HG03196 (cell line): Measurements from ENCODE around the gene TPSB2.
"Not testable (repeated sequence)": the region's sequence is repeated elsewhere in the genome, so short reads cannot be mapped to it uniquely, and the experiment has no call there.

ENCODE experiments used
- ATAC-seq: cut with Tn5 transposase; IDR thresholded peaks from one replicate; pipeline ENCODE4 v1.9.1; 2021; ENCODE audit not compliant: unreplicated experiment

Gene TPSB2

DNA sequence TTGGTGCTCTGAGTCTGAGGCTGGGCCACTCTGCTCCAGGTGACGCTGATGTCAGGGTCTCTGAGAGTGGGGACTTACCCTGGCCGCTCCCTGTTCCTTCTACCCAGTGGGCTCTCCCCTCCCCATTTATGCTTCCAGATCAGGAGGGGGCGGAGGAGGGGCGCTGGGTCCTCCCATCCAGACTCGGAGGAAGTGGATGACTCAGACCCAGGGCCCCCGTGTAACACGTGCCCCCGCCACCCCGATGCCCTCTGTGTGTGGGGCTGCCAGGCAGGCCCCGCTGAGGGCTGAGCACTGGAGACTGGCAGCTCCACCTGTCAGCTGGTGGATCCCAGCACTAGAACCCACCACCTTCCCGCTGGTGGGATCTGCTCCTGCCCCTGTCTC, at the start of gene TPSB2:
Gene TPSB2 (minus strand): TSS at position 101 of the 387 bp plus-strand sequence. CDS start 233 bp downstream, outside the sequence.
- not testable (repeated sequence) for ATAC-seq

DNA sequence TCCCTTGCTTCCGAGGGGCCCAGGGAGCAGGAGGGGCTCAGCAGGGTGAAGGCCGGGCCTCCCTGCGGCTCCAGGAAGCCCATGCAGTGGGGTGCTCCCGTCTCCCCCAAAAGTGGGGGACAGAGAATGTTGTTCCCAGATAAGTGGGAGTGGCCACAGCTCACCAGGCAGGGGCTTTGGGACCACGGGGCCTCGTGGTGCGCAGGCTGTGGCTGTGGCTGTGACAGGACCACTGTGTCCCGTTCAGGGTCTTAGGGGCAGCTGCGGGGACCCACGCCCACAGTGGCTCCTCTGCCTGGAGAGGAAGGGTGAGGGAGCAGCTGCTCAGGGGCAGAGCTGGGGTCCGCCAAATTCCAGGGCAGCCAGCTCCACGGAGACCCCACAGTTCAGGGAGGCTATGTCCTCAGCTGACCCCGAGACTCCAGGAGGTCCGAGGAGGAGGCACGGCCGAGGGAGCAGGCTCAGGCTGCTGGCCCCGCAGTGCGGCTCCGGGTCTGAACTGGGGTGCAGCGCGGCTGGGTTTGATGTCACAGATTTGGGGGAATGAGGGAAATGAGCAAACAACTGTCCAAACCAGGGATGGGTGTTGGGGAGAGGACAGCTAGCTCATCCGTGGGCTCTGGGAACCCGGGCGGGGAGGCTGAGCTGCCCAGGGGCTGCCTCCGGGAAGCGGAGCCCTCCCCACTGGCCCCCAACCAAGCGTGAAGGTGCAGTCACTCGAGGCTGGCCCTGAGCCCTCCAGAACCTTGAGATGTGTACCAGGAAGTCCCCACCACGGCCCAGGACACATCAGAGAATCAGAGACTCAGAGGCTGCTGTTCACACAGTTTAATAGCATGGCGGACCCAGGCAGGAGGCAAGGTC, 49.3 kb upstream of the TPSB2 start:
- no peak for ATAC-seq

DNA sequence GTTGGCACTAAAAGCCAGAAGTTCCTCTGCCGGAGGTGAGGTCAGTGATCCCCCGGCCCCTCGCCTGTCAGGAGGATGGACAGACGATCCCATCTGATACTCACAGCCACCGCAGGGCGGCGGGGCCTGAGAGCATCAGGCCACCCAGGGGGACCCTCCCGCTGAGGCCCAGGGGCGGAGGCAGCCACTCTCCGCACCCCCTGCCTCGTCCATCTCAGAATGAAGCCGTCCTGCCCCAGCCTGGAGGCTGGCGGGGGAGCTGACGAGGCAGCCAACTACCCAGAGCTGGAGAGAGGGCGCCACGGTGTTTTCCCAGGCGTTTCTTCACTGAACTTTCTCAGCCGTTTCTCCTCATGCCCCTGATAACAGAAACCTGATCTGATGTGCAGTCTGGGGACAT, 48.5 kb upstream of the TPSB2 start:
- no peak for ATAC-seq

DNA sequence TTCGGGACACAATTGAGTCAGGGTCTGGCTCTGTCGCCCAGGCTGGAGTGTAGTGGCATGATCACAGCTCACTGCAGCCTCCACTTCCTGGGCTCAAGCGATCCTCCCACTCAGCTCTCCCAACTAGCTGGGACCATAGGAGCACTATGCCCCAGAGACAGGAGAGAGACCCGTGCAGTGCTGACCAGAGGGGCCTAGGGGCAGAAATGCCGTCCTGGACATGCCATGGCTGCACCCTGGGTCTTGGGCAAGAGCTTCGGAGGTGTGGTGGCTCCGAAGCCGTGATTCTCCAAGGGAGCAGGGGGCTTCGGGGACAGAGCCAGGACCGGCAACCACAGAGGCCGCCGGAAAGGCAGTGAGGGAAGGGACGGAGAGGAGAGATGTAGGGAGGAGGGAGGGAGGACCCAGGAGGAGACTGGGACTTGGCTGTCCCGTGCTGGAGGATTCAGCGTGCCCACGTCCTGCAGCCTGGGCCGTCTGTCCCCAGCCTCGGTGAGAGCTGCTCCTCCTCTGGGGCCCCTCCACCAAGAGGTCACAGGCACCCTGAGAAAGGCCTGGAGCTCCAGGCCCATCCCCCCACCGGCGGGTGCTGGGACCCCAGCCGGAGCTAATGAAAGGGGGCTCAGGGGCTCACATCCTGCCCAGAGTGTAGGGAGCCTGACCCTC, 47.8 kb upstream of the TPSB2 start:
- ATAC-seq: no peak

DNA sequence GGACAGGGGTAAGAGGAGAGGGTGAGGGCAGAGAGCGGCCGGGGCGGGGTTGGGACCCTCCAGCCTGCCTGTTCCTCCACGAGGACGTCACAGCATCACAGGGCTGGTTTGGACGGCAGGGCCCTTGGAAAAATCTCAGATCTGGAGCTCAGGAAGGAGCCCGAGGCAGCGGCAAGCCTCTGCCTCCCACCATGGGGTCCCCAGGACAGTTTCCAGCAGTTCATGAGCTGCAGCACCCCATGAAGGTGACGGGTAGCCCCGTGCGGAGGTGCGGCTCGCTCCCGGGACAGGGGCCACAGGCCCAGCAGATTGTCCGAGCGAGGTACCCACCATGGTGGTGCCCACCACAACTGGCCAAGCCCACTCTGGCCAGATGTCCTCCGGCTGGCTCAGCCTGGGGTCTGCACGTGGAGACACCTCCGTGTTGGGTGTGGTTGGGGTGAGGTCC, 47.2 kb upstream of the TPSB2 start:
- no peak for ATAC-seq

DNA sequence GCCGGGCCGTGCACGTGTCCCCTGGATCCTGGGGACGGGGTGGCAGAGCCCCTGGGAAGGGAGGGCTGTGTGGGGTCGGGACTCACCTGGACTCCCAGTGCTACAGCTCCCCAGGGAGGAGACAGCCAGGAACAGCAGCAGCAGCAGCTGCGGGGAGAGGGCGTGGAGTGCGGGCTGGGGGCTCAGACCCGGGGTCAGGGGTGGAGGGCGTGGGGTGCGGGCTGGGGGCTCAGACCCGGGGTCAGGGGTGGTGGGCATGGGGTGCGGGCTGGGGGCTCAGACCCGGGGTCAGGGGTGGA, 46.5 kb upstream of the TPSB2 start:
- no peak for ATAC-seq

DNA sequence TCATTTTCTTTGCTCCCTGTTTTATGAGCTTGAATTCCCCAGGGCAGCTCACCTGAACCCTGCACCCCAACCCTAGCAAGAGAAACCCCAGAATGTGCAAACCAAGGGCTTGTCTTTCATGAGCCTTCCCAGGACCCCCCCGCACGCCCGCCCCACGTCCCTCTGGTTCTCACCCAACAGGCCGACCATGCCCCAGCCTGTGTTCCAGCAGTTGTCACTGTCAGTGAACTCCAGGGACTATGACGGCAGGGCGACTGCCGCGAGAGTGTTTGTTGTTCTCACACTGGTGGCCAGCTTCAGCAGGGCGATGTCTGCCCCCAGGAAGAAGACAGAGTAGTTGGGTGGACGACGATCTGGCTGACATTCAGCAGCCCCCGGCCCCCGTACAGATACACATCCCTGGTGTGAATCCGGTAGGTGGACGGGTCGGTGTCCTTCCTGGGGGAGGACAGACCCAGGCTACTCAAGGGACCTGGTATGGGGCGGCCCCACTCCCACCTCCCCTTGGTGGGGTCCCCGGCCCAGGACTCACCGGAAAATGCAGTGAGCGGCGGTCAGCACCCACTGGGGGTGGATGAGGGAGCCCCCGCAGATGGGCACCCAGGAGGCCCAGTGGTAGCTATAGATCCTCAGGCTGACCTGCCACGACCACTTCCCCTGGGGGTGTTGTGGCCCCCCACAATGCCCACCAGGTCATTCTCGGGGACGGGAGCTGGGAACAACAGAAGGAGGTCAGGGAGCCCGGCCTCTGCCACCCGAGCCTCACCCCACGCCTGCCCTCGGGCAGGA, 46.0 kb upstream of the TPSB2 start:
- ATAC-seq: no peak

DNA sequence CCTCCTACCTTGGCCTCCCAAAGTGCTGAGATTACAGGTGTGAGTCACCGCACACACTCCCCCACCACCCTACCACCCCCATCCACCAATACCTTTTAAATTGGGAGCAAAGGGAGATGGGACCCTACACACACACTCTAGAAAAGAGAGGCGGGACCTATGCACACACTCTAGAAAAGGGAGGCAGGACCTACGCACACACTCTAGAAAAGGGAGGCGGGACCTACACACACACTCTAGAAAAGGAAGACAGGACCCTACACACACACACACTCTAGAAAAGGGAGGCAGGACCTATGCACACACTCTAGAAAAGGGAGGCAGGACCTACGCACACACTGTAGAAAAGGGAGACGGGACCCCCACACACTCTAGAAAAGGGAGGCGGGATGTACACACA, 44.8 kb upstream of the TPSB2 start:
- no peak for ATAC-seq

DNA sequence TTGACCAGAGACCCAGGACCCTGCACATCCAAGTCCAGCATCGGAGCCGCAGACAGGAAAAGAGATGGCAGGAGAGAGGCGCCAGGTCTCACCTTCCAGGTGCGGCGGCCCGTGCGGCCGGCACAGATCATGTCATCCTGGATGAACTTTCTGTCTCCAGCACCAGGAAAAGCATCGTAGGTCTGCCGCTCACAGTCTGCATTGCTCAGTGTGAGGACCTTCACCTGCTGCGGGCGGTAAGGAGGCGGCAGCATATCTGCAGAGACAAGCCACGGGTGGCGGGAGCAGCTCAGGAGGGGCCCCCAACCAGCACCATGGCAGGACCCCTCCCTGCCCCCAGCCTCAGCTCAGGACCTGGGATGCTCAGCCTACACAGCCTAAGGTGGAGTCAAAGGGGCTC, 43.8 kb upstream of the TPSB2 start:
- no peak for ATAC-seq

DNA sequence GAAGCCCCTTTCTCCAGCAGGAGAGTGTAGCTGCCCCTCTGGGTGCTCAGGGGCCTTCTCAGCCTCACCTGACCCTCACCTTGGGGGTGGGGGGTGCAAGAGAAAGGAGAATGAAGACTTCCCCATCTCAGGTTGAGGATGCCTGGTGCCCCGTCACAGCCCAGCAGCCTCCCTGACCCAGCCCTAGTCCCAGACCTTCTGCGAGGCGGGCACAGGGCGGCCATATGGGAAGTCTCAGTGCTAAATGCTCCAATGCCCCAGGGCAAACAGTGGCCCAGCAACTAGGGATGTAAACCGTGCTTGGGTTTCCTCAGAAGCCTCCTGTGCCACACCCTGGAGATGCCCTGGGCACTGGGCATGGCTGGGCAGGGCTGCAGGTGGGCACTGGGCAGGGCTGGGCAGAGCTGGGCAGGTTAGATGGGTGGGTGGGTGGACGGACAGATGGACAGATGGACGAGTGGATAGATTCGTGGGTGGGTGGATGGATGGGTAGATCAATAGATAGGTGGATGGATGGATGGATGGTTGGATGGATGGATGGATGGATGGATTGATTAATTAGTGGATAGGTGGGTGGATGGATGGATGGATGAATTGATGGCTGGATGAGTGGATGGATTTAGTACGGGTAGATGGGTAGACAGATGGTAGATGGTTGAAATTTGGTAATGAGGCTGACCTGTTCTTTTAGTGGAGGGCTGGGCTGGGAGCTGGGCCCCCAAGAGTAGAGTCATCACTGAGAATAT, 42.6 kb upstream of the TPSB2 start:
- no peak for ATAC-seq

DNA sequence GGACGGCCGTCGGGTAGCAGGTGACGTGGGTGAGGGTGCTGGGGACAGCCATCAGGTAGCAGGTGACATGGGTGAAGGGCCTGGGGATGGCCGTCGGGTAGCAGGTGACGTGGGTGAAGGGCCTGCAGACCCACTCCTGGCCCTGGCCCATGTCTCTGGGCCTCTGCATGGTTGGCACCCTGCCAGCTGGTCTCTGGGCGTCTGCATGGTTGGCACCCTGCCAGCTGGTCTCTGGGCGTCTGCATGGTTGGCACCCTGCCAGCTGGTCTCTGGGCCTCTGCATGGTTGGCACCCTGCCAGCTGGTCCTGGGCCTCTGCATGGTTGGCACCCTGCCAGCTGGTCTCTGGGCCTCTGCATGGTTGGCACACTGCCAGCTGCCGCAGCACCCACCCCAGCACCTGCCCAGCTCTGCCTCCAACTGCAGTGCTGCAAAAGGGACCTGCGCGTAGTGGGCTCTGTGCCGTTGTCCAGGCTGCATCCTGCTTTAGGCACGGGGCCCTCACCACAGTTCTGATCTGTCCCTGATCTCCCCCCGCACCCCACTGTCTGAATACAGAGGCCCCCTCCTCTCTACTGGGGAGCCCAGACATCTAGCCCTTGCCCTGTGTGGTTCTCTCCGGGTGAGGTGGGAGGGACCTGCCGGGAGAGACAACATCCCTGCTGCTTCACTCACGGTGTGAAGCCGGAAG, 41.9 kb upstream of the TPSB2 start:
- not testable (repeated sequence) for ATAC-seq

DNA sequence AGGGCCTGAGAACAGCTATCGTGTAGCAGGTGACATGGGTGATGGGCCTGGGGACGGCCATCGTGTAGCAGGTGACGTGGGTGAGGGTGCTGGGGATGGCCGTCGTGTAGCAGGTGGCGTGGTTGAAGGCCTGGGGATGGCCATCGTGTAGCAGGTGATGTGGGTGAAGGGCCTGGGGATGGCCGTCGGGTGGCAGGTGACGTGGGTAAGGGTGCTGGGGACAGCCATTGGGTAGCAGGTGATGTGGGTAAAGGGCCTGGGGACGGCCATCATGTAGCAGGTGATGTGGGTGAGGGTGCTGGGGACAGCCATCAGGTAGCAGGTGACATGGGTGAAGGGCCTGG, 41.4 kb upstream of the TPSB2 start:
- ATAC-seq: no peak

DNA sequence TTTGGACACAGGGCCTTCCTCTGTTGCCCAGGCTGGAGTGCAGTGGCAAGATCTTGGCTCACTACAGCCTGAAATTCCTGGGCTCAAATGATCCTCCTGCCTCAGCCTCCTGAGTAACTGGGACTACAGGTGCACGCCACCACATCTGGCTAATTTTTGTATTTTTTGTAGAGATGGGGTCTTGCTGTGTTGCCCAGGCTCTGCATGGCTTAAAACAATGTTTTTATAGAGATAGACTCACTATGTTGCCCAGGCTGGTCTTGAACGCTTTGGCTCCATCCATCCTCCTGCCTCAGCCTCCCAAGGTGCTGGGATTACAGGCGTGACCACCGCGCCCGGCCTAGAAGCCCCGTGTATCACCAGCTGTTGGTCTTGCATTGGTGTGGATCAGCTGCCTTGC, 39.4 kb upstream of the TPSB2 start:
- not testable (repeated sequence) for ATAC-seq

DNA sequence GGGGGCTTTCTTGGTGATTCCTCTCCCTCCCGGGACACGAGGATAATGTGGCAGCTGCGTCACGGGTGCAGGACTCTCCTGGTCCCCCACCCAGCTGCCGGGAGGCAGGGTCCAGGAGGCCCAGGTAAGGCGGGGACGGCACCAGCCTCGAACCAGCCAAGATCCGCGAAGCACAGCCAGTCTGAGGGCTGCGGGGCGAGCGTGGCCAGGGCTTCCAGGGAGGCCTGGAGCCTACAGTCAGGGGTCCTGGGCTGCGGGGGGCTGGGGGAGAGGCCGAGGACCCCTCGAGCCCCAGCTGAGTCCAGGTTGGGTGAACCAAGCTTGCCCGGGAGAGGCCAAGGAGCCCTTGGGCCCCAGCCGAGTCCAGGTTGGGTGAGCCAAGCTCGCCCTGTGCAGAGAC, 35.8 kb upstream of the TPSB2 start:
- no peak for ATAC-seq

DNA sequence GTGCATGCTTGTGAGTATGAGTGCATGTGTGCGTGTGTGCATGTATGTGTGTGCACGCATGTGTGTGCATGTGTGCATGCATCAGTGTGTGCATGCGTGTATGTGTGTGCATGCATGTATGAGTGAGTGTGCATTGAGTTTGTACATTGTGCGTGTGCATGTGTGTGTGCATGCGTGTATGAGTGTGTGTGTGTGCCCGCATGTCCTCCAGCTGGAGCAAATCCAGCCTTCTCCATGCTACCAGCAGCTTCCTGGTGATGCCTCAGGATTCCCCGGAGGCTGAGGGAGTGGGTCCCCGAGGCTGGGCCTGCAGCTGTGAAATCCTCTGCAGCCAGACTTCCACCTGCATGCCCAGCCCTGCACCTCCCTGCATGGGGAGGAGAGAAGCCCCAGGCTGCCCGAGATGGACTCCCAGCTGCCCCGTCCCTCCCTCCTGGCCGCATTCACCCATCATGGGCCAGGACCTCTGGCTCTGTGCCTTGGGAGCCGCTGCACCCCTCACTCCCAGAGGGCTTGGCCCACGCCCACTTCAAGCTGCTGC, 35.2 kb upstream of the TPSB2 start:
- no peak for ATAC-seq

DNA sequence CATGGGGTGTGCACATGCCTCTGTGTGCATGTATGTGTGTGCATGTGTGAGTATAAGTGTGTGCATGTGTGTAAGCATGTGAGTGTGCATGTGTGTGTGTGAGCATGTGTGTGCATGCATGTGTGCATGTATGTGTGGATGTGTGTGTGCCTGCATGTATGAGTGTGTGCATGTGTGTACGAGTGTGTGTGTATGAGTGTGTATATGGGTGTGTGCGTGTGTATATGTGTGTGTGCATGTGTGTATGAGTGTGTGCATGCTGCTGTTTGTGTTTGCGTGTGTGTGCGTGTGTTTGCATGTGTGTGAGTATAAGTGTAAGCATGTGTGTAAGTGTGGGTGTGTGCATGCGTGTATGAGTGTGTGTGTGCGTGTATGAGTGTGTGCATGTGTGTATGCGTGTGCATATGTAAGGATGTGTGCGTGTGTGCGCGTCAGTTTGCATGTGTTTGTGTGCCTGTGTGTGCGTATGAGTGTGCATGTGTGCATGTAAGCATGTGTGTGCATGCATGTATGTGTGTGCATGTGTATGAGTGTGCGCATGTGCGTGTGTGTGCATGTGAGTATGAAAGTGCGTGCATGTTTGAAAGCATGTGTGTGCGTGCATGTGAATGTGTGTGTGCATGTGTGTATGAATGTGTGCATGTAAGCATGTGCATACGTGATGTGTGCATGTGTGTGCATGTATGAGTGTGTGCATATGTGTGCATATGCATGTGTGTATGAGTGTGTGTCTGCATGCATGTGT, 34.5 kb upstream of the TPSB2 start:
- no peak for ATAC-seq

DNA sequence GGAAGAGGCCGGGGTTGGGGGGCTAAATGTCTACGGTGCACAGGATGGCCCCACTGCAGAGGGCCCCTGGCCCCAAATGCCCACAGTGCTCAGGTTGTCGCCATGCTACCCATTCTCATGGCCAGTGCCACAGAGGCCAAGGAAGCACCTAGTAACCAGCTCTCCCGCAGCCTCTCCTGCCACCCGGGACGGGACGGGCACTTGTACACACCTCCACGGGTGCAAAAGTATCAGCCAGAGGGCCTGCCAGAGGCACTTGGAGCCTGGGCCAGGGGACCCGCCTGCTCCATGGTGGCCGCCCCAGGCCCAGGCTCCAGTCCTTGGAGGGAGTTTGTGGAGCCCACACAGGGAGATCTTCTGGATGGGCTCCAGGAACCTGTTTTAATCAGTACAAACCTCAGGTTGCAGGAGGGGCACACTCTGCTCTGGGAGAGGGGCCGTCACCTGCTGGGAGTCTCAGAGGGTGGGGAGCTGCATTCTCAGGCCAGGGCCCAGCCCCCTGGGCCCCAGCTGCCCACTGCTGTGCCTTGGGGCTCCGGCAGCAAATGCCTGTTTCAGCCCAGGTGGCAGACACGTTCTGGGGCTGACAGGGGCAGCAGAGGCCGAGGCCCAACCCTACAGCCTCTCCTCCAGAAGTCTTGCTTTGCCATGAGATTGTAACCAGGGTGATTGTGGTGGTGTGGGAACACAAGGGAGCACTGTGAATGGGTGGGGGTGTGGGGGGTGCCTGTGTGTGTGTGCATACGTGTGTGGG, 33.8 kb upstream of the TPSB2 start:
- no peak for ATAC-seq

DNA sequence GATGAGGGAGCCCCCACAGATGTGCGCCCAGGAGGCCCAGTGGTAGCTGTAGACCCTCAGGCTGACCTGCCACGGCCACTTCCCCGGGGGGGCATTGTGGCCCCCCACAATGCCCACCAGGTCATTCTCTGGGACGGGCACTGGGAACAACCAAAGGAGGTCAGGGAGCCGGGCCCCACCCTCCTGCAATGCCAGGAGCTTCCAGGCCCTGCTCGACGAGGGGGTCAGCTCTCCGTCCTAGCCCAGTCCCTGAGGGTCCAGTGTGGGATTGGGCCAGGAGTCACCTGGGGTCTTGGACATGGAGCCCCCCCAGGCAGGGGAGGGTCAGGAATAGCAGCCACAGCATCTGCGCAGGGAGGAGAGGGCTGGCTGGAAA, 32.9 kb upstream of the TPSB2 start:
- ATAC-seq: no peak

DNA sequence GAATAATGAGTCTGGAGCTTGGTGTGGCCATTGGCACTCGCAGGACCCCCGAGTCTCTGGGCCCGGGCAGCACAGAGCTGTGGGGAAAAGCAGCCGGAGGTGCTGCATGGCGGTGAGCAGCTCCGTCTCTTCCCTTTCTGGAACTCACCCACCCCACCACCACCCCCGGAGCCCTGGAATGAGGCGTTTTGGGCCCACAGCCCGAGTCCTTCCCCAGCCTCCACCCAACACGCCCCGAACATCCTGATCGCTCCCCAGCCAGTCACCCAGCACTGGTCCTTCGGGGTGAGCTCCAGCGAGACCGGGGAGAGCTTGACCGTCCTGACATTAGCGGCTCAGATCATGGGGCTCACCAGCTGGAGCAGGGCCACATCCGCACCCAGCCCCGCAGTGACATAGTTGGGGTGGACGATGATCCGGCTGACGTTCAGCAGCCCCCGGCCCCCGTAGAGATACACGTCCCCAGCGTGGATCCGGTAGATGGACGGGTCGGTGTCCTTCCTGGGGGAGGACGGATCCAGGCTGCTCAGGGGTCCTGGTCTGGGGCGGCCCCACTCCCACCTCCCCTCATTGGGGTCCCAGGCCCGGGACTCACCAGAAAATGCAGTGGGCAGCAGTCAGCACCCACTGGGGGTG, 32.3 kb upstream of the TPSB2 start:
- ATAC-seq: no peak
